Measurements from ENCODE around the gene UBE2E1. TPM values are rescaled to one million over a fixed set of nuclear protein-coding genes. Genes with fewer than 3 reads are reported as not detected.
"Not testable (repeated sequence)": the region's sequence is repeated elsewhere in the genome, so short reads cannot be mapped to it uniquely, and the experiment has no call there.

Gene UBE2E1
- total RNA-seq, 1 donor from 2014 or later, result 74.6 TPM

- Histone ChIP-seq H3K27me3 (no peaks in the 10 kb centered on the region), H3K4me1 (peaks cover 0 to 4% of the 10 kb centered on the region in 2 donors), H3K27ac (no peak overlapping the region), H3K36me3 (peaks cover 8 to 22% of the 10 kb centered on the region in 2 donors), H3K9me3 (no peaks in the 10 kb centered on the region), H3K4me3 (no peak overlapping the region)
- DNase-seq (ENCODE audit: low spot score in 2 of 2), result no peak
- intact Hi-C loops (cut with DNase I), result no loop called here
- TF ChIP-seq CTCF (IDR thresholded peaks at IDR 0.05), result no peak
Observed at GRCh38 chr3:23911397-23911796, 105.6 kb downstream of the UBE2E1 start.

GRCh38 chr3:23912335-23912734 lies 106.6 kb downstream of the UBE2E1 start:
- H3K27me3 ChIP-seq; intact Hi-C loops (cut with DNase I); H3K27ac ChIP-seq; H3K4me1 ChIP-seq; H3K9me3 ChIP-seq; DNase-seq (ENCODE audit: low spot score in 2 of 2); H3K4me3 ChIP-seq: not testable (repeated sequence)
- peaks cover 8 to 22% of the 10 kb centered on the region in 2 donors for H3K36me3 ChIP-seq

- no peak overlapping the region for H3K27ac ChIP-seq
- H3K9me3 ChIP-seq, result no peaks in the 10 kb centered on the region
- peaks cover 8 to 24% of the 10 kb centered on the region in 2 donors for H3K36me3 ChIP-seq
- no peaks in the 10 kb centered on the region for H3K27me3 ChIP-seq
- no peak for DNase-seq (ENCODE audit: low spot score in 2 of 2)
- no peak for TF ChIP-seq CTCF (IDR thresholded peaks at IDR 0.05)
- no peak overlapping the region for H3K4me3 ChIP-seq
- intact Hi-C loops (cut with DNase I), result no loop called here
- H3K4me1 ChIP-seq, result peaks cover 0 to 7% of the 10 kb centered on the region in 2 donors
Observed at GRCh38 chr3:23913182-23913581, 107.4 kb downstream of the UBE2E1 start.

GRCh38 chr3:23913873-23914743 lies 108.4 kb downstream of the UBE2E1 start:
- H3K27ac ChIP-seq, result no peak overlapping the region
- no peaks in the 10 kb centered on the region for H3K9me3 ChIP-seq
- TF ChIP-seq CTCF (IDR thresholded peaks at IDR 0.05), result no peak
- no peak overlapping the region for H3K4me3 ChIP-seq
- no peak for DNase-seq (ENCODE audit: low spot score in 2 of 2)
- H3K27me3 ChIP-seq, result no peaks in the 10 kb centered on the region
- intact Hi-C loops (cut with DNase I), result no loop called here
- H3K36me3 ChIP-seq, result peaks cover 8 to 28% of the 10 kb centered on the region in 2 donors
- H3K4me1 ChIP-seq, result peaks cover 0 to 13% of the 10 kb centered on the region in 2 donors

GRCh38 chr3:23915537-23916108 lies 109.9 kb downstream of the UBE2E1 start:
- intact Hi-C loops (cut with DNase I), result loop anchor here (1.0 kb wide), 1 partner anchor 30 kb away; the partner anchor contains the start of gene NR1D2
- Histone ChIP-seq H3K4me3 (peak overlapping the region; percentile 96 to 98), H3K4me1 (peaks cover 0 to 16% of the 10 kb centered on the region in 2 donors)

More at GRCh38 chr3:23915537-23916108, 109.9 kb downstream of the UBE2E1 start:
- no peak for DNase-seq (ENCODE audit: low spot score in 2 of 2)
- Histone ChIP-seq H3K27me3 (no peaks in the 10 kb centered on the region), H3K9me3 (no peaks in the 10 kb centered on the region), H3K36me3 (peaks cover 0 to 26% of the 10 kb centered on the region in 2 donors), H3K27ac (peak overlapping the region; percentile 95 to 97)
- TF ChIP-seq CTCF (IDR thresholded peaks at IDR 0.05), result no peak
